Measurements from ENCODE around the gene TTC28.

GRCh38 chr22:28574159-28574788 lies 105.4 kb downstream of the TTC28 start:
- no peak for TF ChIP-seq EZH2phosphoT487 (conservative IDR thresholded peaks at IDR 0.05; ENCODE audit: low read length)
- TF ChIP-seq CTCF (IDR thresholded peaks at IDR 0.05; ENCODE audit: insufficient read depth, low read length, poor library complexity, severe bottlenecking), result no peak

All from SU-DHL-6 (cell line).